ENCODE measurements around the gene MAPK8.

The MAPK8 gene

DNA sequence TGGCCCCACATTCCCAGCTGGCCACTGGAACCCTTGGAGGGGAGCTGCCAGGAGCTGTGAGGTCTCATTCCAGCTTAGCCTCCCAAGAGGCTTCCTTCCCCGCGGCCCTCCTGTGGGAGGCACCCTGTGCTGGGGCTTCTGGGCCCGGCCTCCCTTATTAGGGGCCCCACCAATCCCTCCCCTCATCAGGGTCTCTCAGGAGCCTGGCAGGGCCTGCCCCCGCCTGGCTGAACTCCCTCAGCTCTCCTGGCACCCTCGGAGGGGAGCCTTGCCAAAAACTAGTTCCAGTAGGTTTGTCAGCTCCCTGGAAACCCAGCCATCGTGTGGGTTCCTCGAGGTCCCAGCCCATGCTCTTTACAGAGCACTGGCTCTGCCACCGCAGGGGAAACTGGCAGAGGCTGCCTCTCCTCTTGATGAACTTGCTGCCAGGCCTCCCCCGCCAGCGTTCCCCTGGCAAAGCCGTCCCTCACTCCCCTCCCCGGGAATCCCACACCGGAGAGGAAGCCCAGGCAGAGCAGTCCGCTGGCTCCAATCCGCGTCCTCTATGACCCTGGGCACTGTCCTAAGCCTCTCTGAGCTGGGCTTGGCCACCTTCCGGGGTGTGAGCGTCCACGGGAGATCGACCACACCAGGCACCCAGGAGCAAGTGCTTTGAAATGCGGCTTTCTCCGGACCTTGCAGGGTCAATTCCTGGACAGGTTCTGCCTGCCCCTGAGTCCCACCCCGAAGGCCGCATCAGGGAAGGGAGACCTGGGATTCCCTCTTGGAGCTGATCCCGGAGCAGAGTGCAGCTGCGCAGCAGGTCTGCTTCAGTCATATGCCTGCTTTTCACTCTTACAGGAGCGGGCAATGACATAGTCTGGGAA, 158.6 kb downstream of the MAPK8 start:
- peak; percentile 39 for DNase-seq

DNA sequence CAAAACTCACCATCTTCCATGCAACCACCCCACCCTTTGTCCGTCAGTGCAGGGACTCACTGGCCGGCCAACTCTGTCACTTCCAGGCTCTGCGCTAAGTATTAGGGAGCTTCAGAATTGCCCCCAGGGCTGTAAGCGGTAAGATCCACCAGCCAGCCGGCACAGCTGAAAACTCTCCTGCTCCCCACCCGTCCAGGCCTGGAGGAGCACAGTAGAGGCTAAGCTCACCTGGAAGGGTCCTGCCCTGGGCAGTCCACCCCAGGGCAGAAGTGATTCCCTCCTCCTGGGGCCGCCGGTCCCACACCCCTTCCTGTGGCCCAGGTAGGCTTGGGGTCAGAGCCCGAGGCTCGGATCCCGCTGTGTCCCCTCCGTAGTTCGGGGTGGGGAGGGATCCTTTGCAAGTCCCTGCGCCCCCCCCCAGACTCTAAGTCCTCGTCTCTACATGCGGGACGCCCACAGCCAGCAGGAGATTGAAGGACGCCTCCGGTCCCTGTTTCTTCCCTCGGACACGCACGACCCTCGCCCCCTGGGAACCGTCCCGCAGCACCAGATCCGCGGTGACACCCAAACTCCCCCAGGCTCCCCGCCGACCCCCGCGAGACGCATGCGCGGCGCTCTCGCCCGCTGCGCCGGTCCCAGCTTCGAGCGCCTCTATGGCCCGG, 159.5 kb downstream of the MAPK8 start:
- DNase-seq = peak; percentile 40

DNA sequence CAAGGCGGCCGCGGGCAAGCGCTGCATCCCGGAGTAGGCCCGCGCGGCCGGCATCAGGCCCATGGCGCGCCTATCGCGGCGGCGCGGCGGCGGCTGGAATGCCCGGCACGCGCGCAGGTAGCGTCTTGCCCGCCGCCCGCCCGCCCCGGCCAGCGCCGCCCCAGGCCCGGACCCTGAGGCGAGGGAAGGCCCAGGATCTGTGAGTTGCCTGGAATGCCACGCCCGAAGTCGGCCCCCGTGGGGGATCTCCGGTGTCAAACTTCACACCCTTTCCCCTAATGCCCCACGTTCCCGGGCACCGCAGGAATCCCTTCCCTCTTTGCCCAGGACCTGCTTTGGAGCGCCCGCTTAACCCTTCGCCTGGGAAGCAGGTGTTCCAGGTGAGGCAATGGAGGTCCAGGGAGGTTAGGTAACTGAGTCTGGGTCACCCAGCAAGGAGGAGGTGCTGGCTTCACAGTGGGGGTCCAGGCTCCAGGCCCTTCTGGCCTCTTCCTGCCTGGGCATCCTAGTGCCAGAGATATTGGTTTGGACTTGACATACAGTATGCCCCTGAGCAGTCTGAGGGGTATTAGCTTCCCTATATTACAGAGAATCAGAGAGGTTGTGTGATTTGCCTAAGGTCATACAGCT, 160.2 kb downstream of the MAPK8 start:
- DNase-seq = peak; percentile 15

DNA sequence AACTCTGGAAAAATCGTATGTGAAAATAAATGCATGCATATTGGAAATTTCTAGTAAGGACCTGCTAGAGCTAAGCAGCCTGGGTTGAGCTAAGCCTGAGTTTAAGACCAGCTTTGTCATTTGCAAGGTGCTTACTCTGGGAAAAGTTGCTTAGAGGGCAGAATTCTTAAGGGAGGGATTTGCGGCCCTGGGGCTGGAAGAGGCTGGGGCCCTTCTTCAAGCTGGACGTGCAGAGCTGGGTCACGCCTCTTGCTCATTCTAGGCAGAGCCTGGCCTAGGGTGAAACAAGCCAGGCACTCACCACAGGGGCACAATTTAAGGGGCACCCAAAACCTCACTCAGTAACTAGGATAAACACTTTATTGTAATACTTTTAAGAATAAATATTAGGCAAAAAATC, 161.2 kb downstream of the MAPK8 start:
- no peak for DNase-seq

DNA sequence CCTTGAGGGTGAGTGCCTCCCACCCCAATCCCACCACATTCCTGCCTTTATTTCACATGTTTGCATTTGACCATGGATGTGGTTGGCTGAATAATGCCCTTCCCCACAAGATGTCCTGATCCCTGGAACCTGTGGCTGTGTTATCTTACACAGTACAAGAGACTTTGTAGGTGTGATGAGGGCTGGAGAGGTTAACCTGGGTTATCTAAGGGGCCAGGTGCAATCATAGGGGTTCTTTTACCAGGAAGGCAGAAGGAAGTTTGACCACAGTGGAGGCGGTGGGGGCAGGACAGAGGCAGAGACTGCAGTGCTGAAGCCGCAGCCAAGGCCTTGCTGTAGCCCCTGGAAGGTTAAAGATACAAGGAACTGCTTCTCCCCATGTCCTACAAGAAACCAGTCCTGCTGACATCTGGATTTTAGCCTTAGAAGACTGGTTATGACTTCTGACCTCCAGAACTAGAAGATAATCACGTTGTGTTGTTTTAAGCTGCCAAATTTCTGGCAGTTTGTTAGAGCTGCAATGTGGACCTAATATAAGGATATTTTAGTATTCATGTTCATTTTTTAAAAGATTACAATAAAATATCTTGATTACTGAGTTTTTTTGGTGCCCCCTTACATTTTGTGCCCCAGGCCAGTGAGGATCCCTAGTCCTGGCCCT, 161.8 kb downstream of the MAPK8 start:
- peak; percentile 22 for DNase-seq

DNA sequence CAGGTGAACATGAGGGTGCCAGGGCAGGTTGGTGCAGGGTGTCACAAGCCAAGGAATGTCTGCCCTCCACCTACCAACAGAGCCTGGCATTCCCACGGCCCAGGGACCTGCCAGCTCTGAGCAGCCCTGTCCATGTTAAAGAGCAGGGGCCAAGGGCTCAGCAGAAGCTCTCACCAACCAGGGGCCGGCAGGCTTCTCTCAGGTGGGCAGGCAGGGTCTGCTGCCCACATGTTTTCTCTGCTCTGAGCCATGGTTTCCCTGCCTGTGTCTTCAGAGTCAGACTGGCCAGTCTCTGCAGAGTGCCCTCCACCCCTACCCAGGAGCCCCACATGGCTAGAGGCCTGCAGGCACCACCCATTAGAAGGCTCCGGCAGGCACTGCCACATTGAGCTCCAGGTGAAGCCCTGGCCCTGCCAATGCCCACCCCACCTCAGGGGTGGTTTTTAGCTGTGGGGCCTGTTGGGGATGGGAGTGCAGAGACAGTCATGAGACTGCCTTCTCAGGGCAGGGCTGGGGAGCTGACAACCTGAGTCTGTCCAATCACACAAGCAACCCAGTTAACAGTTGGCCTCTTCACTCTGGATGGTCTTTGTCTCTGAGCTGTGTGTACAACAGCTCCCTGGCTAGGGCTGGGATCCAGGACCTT, 162.5 kb downstream of the MAPK8 start:
- DNase-seq = peak; percentile 38

DNA sequence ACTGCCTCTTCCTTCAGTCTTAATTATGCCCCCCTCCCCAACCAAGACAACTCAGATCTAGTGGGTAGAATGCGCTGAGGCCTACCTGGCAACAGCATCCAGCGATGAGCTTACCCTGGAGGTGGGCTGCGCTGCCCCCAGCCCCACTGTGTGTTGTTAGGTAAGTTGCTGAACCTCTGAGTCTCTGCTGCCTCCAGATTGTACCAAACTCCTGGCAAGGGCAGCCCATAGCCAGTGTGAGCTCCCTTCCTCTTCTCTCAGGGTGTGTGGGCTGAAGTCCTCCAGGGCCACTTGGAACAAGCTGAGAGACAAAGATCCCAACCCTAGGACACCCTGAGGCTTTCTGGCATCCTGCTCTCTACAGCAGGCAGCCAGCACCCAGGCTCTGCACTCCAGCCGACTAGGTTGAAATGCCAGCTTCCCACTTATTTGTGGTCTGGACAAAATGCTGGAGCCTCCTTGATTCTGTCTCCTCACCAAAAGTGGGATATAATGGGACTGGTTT, 163.1 kb downstream of the MAPK8 start:
- peak; percentile 33 for DNase-seq

DNA sequence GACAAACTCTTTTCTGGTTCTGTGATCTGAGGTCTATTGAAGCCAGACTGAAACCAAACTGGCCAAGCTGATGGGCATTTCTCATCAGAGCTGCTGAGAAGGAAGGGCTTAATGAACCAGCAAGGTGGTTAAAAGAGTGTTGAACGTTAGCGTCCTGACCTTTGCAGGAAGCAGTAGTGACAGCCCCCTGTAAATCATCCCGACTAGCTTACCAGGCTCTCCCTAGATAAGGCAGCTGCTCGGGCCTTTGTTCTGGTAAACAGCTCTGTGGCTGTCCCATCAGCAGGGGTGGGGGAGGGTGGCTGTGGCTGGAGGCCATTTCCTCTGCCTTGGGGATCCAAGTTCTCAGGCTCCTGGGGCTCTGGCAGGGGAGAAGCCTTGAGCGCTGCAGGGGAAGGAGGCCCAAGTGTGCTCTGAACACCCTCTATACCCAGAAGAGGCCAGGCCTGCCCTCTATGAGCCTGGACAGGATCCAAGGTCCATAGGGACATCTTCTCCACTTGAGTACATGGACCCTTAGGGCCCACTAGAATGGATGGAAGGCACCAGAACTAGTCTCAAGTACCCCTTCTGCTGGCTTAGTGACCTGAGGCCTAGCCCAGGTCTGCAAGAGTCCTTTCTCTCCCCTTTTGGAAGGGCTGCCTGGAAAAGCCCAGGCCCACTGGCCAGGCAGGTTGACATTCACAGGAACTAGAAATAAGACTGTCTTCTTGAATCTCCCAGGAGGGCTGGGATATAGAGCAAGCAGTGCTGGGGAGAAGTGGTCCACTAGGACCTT, 163.8 kb downstream of the MAPK8 start:
- DNase-seq = peak; percentile 33

DNA sequence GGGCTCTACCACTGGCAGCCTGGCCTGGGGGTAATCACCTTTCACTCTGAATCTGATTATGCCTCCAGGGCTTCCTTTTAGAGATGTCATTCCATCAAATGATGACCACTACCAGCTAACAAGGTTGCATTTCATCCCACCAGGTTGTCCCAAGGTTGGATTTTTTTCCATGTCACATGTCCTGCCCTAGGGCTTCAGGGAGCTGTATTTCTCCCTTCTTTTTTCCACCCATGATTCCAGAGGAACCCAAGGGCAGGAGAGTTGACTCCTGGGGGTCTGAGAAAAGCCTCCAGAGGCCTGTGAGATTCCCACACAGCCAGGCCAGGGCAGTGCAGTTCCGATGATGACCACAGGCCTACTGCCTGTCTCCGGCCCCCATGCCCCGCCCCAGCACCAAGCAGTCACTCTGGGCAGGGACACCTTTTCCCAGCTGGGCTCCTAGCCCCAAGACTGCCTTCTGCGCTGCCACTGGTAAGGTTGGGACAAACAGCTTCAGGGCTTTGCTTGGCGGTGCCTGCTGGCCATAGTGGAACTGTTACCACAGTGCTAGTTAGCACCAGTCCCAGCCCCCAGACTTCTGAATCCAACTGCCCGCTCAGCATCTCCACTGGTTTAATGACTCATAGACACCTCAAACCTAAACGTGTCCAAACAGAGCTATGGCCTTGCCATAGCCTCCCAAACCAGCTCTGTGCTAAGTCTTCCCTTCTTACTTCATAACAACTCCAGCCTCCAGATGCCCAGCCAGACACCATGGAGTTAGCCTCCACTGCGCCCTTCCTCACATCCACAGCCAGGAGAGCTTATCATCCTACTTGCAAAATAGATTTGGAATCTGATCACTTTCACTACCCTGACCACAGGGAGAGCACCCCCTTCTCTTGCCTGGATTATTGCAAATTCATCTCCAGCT, 164.7 kb downstream of the MAPK8 start:
- peak; percentile 34 for DNase-seq

DNA sequence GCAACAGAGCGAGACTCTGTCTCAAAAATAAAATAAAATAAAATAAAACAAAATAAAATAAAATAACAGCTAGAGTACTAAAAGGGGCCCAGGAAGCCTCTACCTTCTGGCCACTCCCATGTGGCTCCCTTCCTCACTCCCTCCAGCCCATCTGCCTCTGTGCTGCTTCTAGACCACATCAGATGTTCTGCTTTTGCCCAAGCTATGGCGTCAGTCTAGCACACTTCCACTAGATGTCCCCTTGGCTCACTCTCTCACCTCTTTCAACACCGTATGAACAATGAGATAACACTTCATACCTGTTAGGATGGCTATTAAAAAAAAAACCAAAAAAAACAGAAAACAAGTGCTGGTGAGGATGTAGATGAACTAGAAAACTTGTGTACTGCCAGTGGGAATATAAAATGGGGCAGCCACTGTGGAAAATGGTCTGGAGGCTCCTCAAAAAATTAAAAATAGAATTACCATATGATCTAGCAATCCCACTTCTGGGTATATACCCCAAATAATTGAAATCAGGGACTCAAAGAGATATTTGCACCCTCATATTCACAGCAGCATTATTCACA, 166.1 kb downstream of the MAPK8 start:
- no peak for DNase-seq

DNA sequence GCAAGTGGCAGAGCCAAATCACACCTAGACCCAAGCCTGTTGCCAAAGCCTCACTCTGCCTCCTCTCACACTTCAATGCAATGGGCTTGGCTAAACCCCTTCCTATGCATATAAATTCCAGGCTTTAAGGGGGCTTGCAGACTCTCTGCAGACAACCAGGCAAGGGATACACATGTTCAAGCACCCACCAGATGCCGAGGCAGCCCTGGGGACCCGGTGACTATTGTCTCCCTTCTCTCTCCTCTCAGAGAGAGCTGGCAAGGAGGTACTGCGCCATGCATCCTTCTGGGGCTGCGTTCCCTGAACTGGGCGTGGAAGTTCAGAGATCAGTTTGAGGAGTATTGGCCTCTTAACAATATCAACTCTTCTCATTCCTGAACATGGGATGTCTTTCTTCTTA, 167.2 kb downstream of the MAPK8 start:
- DNase-seq = peak; percentile 29

DNA sequence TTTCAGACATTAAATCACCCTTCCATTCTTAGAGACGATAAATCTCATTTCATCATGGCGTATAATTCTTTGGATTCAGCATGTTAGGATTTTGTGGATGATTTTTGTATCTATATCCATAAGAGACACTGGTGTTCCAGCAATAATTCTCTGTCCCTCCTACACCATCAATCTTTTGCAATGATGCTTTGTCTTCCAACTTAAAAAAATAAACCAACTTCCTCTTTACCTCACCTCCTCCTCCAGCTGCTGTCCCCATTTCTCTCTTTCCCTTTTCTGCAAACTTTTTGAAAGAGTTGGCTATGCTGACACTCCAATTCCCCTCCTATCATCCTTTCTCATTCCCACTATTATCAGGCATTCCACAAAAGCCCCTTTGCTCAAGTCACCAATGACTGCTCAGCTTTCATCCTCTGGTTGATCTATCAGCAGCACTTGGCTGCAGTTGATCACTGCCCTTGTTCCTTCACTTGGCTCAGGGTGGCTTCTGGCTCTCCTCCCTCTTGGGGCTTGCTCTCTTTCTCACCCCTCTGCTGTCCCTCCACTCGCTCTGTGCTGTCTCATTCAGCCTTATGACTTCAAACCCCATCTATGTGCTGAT, 168.4 kb downstream of the MAPK8 start:
- peak; percentile 28 for DNase-seq

DNA sequence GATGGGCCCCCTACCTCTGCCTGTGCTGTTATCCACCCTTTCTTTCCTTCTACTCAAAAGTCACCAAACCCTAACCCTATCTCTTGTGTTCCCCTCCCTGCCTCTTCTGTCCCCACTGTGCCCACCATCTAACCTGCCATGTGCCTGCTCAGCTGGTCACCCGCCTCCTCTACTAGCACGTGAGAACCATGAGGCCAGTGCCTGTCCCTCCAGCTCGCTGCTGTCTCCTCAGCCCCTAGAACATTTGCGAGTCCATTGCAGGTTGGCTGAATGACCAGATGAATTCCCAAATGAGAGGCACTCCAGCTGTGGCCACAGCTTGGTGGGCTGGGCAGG, 169.4 kb downstream of the MAPK8 start:
- peak; percentile 20 for DNase-seq

DNA sequence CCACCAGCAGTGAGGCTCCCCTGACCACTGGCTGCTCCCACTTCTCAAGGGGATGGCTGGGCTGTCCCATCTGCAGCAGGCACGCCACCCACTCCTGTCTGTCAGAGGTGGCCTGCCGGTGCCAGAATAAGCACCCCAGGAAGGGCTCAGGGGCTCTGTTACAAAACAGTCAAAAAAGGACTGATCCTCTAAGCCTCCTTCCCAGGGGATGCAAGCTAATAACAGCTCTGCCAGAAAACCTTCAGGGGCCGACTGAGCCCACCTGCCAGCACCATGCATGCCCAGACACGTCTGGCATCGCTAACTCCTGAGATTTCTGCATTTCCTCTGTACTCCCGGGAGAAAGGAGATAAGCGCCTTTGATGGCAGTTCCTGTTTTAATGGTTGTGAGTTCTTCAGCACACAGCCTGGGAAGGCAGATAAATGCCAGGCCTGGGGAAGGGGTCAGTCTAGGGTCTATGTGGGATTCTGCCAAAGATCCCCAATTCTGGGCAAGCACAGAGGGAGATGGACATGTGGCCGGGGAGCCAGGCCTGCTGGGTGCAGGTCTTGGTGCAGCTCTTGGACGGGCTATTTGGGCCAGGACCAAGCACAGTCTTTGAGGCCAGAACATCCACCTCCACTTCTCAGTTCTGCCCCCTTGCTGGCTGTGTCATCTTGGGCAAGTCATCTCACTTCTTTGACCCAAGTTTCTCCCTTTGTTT, 170.0 kb downstream of the MAPK8 start:
- DNase-seq = peak; percentile 13

DNA sequence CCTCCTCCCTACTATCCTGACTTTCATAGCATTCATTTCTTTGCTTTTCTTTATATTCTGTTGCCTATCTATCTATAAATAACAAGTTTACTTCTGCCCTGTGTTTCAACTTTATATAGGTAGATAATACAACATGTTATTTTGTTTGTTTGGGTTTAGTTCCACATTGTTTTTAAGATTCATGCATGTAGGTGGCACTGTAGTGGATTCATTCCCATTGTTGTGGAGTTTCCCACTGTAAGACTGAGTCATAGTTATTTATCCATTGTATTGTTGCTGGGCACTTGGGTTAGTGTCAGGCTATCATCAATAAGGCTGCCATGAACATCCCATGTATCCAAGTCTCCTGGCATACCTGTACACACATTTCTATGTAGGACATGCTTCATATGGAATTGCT, 170.7 kb downstream of the MAPK8 start:
- no peak for DNase-seq

DNA sequence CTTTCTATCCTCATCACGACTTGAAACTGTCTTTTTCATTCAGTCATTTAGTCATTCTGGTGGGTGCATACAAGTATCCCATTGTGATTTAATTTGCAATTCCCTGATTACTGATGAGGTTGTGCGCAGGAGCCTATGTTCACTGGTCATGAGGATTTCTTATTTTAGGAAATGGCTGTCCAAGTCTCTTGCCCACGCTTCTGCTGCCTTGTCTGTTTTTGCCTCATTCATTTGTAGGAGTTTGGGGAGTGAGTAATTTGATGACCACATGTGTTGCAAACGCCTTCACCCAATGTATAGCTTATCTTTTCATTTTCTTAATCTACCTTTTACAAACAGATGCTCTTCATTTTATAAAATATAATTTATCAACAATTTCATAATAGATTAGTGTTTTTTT, 171.1 kb downstream of the MAPK8 start:
- no peak for DNase-seq

DNA sequence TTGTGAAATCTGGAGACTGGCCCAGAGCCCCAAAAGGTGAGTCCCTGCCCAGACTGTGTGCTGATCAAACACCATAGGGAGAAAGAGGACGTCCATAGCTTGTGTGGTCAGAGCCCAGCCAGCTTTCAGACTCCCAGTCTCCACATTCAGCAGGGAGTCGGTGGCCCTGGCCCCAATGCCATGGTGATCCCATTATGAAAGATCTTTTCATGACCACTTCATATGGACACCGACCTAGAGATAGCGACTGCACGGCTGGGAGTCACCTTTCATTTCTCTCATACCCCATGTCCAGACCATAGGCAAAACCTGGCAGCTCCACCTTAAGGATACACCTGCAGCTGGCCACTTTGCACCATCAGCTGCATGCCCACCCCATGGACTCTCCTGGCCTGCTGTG, 172.0 kb downstream of the MAPK8 start:
- peak; percentile 12 for DNase-seq

DNA sequence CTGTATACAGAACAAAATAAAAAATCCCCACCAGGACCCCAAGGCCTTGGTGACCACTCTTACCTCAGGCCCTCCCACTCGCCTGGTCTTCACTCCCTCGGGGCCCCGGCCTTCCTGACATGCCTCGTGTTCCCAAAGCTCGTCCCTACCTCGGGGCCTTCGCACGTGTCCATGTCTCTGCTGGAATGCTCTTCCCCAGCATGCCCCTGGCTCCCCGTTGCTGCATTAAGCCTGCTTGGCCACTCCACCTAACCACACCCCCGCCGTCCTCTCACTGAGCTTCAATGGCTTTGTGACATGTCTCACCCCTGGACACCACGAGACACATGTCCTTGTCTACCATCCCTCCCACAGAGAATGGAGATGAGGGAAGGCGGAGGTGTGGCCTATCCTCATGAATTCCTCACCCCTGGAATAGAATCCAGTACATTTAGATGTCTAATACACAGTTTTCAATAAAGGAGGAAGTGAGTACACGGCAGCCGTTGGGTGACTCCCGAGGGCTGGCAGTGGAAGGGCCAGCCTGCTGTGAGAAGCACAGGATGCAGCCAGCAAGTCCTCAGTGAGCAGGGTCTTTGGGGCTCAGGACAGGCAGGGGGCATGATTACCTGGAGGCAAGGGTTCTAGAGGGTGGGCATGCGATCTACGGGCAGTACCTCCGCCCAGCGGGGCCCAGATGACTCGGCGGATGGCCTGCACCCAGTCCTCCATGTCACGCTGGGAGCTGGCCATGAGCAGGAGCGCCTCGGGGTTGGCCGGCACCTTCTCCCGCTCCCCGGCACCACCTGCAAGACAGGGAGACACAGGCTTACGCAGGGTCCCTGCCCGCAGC, 172.7 kb downstream of the MAPK8 start:
- peak; percentile 26 for DNase-seq
